Right lobe of liver (tissue), 6 donors: ENCODE results near the gene MALL. TPM values are rescaled to one million over a fixed set of nuclear protein-coding genes. Genes with fewer than 3 reads are reported as not detected.
"Not testable (repeated sequence)": the region's sequence is repeated elsewhere in the genome, so short reads cannot be mapped to it uniquely, and the experiment has no call there.

Experiments
- ATAC-seq, 4 donors: fragments of 200-7000 bp; cut with Tn5 transposase; one replicate each; pipeline ENCODE4 v1.9.1; 2020; ENCODE audit warnings: mild to moderate bottlenecking in 4 of 4, moderate library complexity in 4 of 4
- DNase-seq, 3 donors: peaks; one replicate each; pipeline ENCODE4 v3.0.0-alpha.2; 2020
- H3K27ac ChIP-seq, 3 donors: fragments of 200-600 bp; one replicate each; pipeline ENCODE4 v1.8.0; 2022
- H3K27me3 ChIP-seq, 2 donors: fragments of 200-600 bp; one replicate each; pipeline ENCODE4 v1.8.0; 2022
- H3K36me3 ChIP-seq, 4 donors: fragments of 200-600 bp; sonication (generic) in 1 of 4; one replicate each; pipeline versions ENCODE4 v1.5.1 to v1.8.0; 2017 to 2022; ENCODE audit warnings: control low read depth in 1 of 4
- H3K4me1 ChIP-seq, 4 donors: fragments of 200-600 bp; sonication (generic) in 1 of 4; one replicate each; pipeline versions ENCODE4 v1.5.1 to v1.8.0; 2017 to 2022; ENCODE audit warnings: control low read depth in 1 of 4
- H3K4me3 ChIP-seq, 3 donors: fragments of 200-600 bp; one replicate each; pipeline ENCODE4 v1.8.0; 2022
- H3K9me3 ChIP-seq, 4 donors: fragments of 200-600 bp; sonication (generic) in 1 of 4; one replicate each; pipeline versions ENCODE4 v1.5.1 to v1.8.0; 2017 to 2022; ENCODE audit warnings: control low read depth in 1 of 4
- WGBS: methylation state at CpG from one replicate; pipeline ENCODE4 v1.1.6; 2018; ENCODE audit warnings: low coverage, low lambda C conversion rate; ENCODE audit not compliant: insufficient coverage; ENCODE audit errors: missing lambda C conversion rate; 5-methylcytosine and 5-hydroxymethylcytosine counted together
- intact Hi-C, 2 donors: fragments of 100-400 bp; cut with DNase I; formaldehyde crosslinking; loops; one replicate each; pipeline versions ENCODE4 v1.11.2 to v1.14.1; 2022
- total RNA-seq, 6 experiments: library from RNA; depleted of rRNA in 2 of 6; stranded (reverse); fragments of >200 nt in 2 of 6; fragmentation: NEBNext Ultra II Directional in 3 of 6; extraction: Animal tissue kit (Norgen Biotek cat#: 25700) in 3 of 6; gene quantifications; one replicate each; pipeline versions ENCODE4 v1.1.0 to v1.2.4, GENCODE V29; 2016 to 2023
- donor health status: DM: no; HTN: yes; CAD: no.
- donor health status: DM: no; HTN: no; CAD: no.
- donor health status: DM: no; HTN: no; CAD: no.
- donor health status: DM: no; HTN: yes; CAD: no.
- donor health status: DM: no; HTN: yes; CAD: no.

MALL gene
- total RNA-seq, 6 experiments from 2014 or later: 1.1 to 3.1 (median 2.2) TPM

DNA sequence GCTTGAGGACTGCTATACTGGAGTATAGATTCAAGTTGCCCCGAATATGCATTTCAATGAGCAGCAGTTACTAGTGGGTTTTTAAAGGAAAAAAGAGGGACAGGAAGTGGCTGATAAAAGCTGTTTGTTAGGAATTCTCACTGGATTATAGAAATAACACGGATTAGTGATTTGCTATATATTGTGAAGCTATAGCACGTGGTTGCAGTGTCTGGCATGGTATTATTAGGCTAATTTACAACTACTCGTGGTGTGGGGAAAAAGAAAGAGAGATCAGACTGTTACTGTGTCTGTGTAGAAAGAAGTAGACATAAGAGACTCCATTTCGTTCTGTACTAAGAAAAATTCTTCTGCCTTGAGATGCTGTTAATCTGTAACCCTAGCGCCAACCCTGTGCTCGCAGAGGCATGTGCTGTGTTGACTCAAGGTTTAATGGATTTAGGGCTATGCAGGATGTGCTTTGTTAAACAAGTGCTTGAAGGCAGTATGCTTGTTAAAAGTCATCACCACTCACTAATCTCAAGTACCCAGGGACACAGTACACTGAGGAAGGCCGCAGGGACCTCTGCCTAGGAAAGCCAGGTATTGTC, 59.7 kb downstream of the MALL start:
- no CpG with 5 or more reads among the region's 8 CpGs for WGBS
- H3K27me3 ChIP-seq: not testable (repeated sequence)

DNA sequence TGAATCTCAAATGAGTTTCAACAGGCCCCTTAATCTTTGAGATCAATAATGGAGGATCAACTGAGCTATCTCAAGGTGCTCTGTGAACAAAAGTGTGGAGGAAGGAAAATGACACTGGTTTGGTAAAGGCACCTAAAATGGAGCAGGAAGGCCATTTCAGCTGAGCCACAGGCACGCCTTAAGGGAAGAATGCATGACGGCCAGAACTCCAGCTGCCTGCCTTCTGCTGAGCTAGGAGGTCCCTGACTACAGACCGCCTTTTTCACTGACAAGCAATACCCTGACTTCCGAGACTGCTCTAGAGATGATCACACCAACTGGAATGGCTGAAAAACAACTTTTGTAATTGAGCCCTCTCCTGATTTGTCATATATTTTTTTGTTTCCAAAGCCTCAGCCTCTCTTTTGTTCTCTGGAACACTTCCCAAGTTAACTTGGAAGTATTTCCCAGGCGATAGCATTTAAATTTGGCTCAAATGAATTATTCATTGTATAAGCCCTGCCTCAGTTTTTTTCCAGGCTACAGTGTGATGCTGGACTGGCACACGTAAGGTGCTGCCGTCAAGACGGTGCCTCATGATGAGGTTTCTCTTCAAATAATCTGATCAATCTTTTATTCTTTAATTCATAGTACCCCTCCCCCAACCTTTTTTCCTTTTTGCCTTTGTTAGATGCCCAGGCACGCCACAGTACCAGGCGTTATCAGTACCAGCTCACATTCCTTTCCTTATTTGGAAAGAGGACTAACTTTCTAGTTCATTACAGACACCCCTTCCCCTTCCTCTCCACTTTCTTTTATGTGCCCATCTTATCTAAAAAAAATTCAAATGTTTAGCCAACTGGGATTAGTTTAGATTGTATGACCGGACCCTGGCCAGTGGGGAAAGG, 60.9 kb downstream of the MALL start:
- H3K27ac ChIP-seq, H3K27me3 ChIP-seq, H3K9me3 ChIP-seq, H3K4me1 ChIP-seq, H3K36me3 ChIP-seq, intact Hi-C loops, H3K4me3 ChIP-seq: not testable (repeated sequence)
- WGBS: 43% methylated on average over 2 of the region's 11 CpGs
- DNase-seq (peak in 1 of 3 donors; percentile 31), ATAC-seq (peak; percentile 69 to 76 (median 73))

More for the DNA sequence above, 59.7 kb downstream of the MALL start:
- H3K9me3 ChIP-seq, H3K4me3 ChIP-seq, H3K4me1 ChIP-seq, H3K36me3 ChIP-seq, H3K27ac ChIP-seq, ATAC-seq, intact Hi-C loops, DNase-seq: not testable (repeated sequence)

DNA sequence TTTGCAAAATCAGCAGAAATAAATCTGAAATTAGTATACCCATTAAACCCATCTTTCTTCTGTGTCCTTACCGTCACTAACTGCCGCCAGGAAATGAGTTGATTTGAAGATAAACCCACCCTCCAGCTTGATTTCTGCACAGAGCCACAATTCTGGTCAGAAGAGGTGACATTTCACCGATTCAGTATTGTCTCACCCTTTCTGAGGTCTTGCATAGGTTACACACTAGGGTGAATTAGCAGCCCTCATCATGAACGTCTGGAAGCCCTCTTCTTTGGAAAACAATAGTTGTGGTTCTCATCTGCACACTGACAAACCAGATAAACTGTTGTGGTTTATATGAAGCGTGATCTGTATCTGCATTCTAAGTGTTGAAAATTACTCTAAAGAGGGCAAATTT, 61.9 kb downstream of the MALL start:
- DNase-seq, H3K27me3 ChIP-seq, H3K36me3 ChIP-seq, H3K4me3 ChIP-seq, H3K4me1 ChIP-seq, ATAC-seq, H3K27ac ChIP-seq, intact Hi-C loops, H3K9me3 ChIP-seq: not testable (repeated sequence)
- no CpG with 5 or more reads among the region's 5 CpGs for WGBS

DNA sequence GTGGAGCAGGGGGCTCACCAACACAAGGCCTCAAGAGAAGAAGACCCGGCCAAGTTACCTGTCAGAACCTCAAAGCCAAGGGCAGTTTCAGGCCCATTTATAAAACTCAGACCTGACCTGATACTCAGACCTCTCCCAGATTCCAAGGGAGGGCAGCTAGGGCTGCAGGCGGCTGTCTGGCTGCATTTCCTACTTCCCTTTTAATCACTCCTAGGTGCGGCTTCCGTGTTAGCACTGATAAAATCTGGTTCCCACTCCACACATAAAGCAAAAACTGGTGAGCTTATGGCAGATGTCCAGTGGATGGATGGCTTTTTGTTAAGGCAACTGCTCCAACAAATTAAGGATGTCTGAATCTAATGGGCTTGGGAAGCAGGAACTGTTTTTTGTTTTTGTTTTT, 63.5 kb downstream of the MALL start:
- H3K27me3 ChIP-seq, DNase-seq, H3K4me1 ChIP-seq, H3K9me3 ChIP-seq, H3K27ac ChIP-seq, H3K36me3 ChIP-seq, intact Hi-C loops, ATAC-seq, H3K4me3 ChIP-seq: not testable (repeated sequence)
- no CpG with 5 or more reads among the region's 4 CpGs for WGBS

DNA sequence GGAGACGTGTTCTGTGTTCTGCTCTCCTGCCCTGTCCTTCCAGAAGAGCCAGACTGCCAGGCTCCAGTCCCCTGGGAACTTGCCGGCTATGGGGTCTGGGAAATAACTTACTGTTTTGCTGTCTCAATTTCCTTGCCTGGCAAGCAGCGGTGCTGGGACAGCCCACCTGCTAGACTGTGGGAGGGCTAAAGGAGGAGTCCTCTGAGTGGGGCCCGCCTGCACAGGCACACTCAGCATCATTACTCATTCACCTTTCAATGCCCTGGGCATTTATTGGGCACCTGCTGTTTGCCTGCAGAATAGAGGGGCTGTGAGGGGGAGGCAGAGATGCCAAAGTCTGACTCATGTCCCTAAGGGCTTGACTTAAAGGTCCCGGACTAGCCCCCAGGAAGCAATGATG, 65.4 kb downstream of the MALL start:
- H3K36me3 ChIP-seq, H3K4me3 ChIP-seq, ATAC-seq, intact Hi-C loops, H3K27ac ChIP-seq, H3K4me1 ChIP-seq, DNase-seq, H3K9me3 ChIP-seq, H3K27me3 ChIP-seq: not testable (repeated sequence)
- no CpG with 5 or more reads among the region's 5 CpGs for WGBS

DNA sequence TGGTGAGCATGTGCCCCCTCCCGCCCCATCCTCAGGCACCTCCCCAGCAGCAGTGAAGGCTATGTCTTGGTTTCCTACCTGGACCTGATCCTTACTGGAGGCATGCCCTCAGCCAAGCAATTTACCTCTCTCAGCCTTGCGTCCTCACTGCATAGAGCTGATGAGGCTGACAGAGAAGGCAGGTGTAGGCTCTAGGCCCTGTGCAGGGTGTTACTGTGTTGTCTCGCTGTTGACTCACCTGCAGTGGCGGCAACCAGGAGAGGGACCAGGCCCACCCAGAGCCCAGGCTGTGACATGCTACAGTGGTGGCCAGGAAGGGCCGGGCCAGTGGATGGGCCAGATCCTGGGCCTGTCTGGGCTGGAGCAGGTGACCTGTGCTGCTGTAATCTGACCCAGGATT, 65.9 kb downstream of the MALL start:
- H3K27ac ChIP-seq, H3K36me3 ChIP-seq, H3K4me1 ChIP-seq, intact Hi-C loops, DNase-seq, ATAC-seq, H3K4me3 ChIP-seq, H3K9me3 ChIP-seq, H3K27me3 ChIP-seq: not testable (repeated sequence)
- no CpG with 5 or more reads among the region's 5 CpGs for WGBS

DNA sequence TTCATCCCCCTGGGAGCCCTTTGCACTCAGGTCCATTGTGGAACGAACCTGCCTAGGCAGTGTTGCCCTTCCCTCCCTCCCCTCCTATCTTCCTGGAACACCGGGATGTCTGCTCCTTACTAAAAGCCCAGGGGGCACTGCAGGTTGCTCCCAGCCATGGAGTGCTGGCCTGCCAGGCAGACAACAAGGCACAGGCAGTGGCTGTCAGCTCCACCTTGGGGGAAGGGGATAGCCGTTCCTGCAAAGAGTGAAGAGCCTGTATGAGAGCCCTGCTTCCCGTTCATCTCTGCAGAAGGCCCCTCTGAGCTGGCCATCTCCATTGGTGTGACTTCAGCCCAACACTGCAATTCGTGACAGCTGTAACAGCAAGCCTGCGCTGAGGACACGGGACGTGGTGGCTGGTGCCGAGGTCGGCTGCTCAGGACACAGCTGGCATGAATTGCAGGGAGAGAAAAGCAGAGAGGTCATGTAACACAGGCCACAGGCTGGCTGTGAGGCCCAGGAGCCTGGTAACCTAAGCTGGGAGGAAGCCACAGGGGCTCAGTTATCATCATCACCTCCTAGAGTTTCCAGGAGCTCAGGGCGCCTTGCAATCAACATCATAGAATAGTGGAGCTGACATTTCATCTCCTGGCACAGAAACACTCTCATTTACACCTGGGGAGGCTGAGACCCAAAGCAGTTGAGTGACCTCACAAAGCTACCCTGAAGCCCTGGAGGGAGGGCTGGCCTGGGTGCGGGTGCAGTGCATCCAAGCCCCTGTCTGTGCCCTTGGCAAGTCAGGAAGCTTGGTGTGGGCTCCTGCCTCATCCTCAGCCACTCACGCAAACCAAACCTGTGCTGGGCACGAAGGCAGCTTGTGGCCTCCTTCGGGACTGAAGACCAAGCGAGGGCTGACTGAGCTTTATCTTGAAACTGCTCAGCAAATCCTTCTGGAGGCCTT, 67.1 kb downstream of the MALL start:
- WGBS: 62% methylated on average over 2 of the region's 16 CpGs
- peak in 2 of 4 donors; percentile 9 to 26 for ATAC-seq

DNA sequence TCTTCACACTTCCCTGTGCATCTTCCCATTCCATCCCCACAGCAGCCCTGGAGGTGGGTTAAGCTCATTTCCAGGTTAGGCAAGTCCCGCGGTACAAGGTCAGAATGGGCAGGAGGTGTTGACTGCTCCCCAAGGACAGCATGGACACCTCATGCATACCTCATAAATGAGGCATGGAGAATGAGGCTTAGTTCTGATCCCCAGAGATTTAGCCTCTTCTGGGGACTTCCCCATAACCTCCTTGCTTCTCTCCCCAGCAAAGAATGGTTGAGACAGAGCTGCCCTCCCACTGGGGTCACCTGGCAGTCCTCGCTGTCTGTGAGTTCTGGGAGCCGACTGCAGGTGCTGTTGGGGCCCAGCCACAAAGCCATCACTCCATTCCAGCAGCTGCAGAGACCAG, 68.4 kb downstream of the MALL start:
- DNase-seq, H3K9me3 ChIP-seq, ATAC-seq, H3K36me3 ChIP-seq, H3K4me3 ChIP-seq, intact Hi-C loops, H3K4me1 ChIP-seq, H3K27ac ChIP-seq, H3K27me3 ChIP-seq: not testable (repeated sequence)
- no CpG with 5 or more reads among the region's 4 CpGs for WGBS

More for the DNA sequence above, 67.1 kb downstream of the MALL start:
- H3K4me3 ChIP-seq, H3K9me3 ChIP-seq, H3K36me3 ChIP-seq, intact Hi-C loops, H3K27ac ChIP-seq, H3K4me1 ChIP-seq, H3K27me3 ChIP-seq: not testable (repeated sequence)
- DNase-seq: peak in 2 of 3 donors; percentile 10 to 49

DNA sequence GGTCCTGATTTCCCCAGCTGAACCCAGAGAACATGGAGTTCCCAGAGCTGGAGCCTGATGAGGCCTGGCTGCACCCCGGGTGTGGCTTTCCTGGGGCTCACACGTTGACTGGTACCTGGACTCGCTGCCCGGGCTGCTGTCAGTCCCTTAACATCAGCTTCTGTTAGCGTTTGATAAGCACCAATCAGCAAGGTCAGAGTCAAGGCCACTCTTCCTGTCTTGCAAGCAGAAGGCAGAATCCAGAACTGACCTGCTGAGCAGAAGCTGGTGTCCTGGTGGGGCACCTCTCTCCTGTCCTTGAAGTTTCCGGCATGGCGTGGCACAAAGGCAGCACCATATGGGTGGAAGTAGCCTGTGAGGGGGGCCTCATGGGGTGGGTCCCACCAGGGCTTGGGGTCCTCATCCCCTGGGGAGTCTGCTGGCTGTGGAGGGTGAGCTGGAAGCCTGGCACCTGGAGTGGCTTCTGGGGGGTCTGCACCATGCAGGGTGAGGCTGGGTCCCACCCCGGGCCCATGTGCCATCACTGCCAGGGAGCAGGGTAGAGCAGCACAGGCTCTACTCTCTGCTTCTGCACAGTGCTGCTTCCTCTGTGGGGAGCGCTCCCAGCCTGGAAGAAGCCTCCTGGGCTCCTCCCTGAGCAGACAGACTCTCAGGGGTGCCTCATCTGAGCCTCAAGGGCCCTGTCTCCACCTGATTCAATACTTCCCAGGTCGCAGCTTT, 73.5 kb downstream of the MALL start:
- H3K4me1 ChIP-seq, ATAC-seq, H3K36me3 ChIP-seq, intact Hi-C loops, H3K27ac ChIP-seq, H3K27me3 ChIP-seq, H3K9me3 ChIP-seq, H3K4me3 ChIP-seq: not testable (repeated sequence)
- peak in 1 of 3 donors; percentile 31 for DNase-seq
- WGBS: no CpG with 5 or more reads among the region's 10 CpGs

DNA sequence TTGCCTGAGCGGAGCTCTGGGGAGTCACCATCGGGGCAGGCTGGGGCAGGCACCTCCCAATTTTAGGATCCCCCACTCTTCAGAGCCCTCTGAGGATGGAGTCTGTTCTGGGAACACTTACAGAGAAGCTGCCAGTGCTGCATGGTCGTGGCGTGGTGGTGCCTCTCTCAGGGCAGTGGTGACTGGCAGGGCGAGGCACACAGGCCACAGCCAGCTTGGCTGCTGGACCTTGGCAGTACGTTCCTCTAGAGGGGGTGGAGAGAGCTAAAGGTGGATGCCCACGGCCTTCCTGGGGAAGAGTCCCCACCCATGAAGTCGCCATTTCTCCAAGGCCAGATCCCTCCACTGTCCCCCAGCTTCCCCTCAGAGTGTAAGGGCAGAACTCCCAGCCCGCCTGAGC, 78.3 kb downstream of the MALL start:
- H3K27ac ChIP-seq, intact Hi-C loops, H3K4me3 ChIP-seq, ATAC-seq, H3K9me3 ChIP-seq, H3K36me3 ChIP-seq, H3K27me3 ChIP-seq, H3K4me1 ChIP-seq: not testable (repeated sequence)
- peak in 1 of 3 donors; percentile 11 for DNase-seq
- WGBS: no CpG with 5 or more reads among the region's 9 CpGs
